GM23338 (cell line): ENCODE results near the gene LINC00632. TPM values are rescaled to one million over a fixed set of nuclear protein-coding genes. Genes with fewer than 3 reads are reported as not detected.

ENCODE experiments used
- ATAC-seq: fragments of 200-7000 bp; cut with Tn5 transposase; 3 replicates; pipeline ENCODE4 v1.9.1; 2020
- DNase-seq: peaks from one replicate; pipeline ENCODE4 v3.0.0-alpha.2; 2015; ENCODE audit warnings: low spot score
- H2AFZ ChIP-seq: fragments of 200-600 bp; sonication (generic); 2 replicates; pipeline ENCODE4 v1.8.0; 2016; ENCODE audit warnings: antibody characterized with exemption, mild to moderate bottlenecking, moderate library complexity
- H3F3A ChIP-seq: fragments of 200-600 bp; sonication (generic); replicated peaks from 2 replicates; pipeline ENCODE4 v1.8.0; 2017; ENCODE audit warnings: antibody characterized with exemption, mixed run types, low read depth
- H3K27ac ChIP-seq: fragments of 200-600 bp; sonication (generic); 2 replicates; pipeline ENCODE4 v1.6.1; 2016; ENCODE audit warnings: low read depth
- H3K27me3 ChIP-seq: fragments of 200-600 bp; sonication (generic); 2 replicates; pipeline ENCODE4 v1.8.0; 2016; ENCODE audit warnings: mild to moderate bottlenecking, mixed run types, moderate library complexity; ENCODE audit not compliant: insufficient read depth
- H3K36me3 ChIP-seq: fragments of 200-600 bp; sonication (generic); 2 replicates; pipeline ENCODE4 v1.8.0; 2016; ENCODE audit warnings: mild to moderate bottlenecking; ENCODE audit not compliant: insufficient read depth
- H3K4me1 ChIP-seq: fragments of 200-600 bp; sonication (generic); 2 replicates; pipeline ENCODE4 v1.8.0; 2016; ENCODE audit warnings: mild to moderate bottlenecking, moderate library complexity; ENCODE audit not compliant: insufficient read depth
- H3K4me2 ChIP-seq: fragments of 200-600 bp; sonication (generic); 2 replicates; pipeline ENCODE4 v1.7.1; 2017; ENCODE audit warnings: mixed run types
- H3K4me3 ChIP-seq: fragments of 200-600 bp; sonication (generic); 2 replicates; pipeline ENCODE4 v1.6.1; 2016; ENCODE audit warnings: mixed run types
- H3K79me2 ChIP-seq: fragments of 200-600 bp; sonication (generic); replicated peaks from 2 replicates; pipeline ENCODE4 v1.8.0; 2017; ENCODE audit warnings: mild to moderate bottlenecking; ENCODE audit not compliant: insufficient read depth
- H3K9me2 ChIP-seq: fragments of 200-600 bp; sonication (generic); 2 replicates; pipeline ENCODE4 v1.8.0; 2017; ENCODE audit not compliant: insufficient read depth
- H4K20me1 ChIP-seq: fragments of 200-600 bp; sonication (generic); replicated peaks from 2 replicates; pipeline ENCODE4 v1.8.0; 2017; ENCODE audit warnings: mild to moderate bottlenecking; ENCODE audit not compliant: insufficient read depth
- H3K27ac Mint-ChIP-seq: 2 replicates; pipeline ENCODE4 v1.8.0; 2020; ENCODE audit warnings: inconsistent platforms, mild to moderate bottlenecking, moderate library complexity, mixed read lengths
- H3K27me3 Mint-ChIP-seq: 3 replicates; pipeline ENCODE4 v1.8.0; 2022; ENCODE audit warnings: low read depth, mild to moderate bottlenecking, moderate library complexity, mixed read lengths, inconsistent platforms; ENCODE audit not compliant: insufficient read depth, poor library complexity
- H3K36me3 Mint-ChIP-seq: 3 replicates; pipeline ENCODE4 v1.8.0; 2021; ENCODE audit warnings: low read depth, mild to moderate bottlenecking, inconsistent platforms, moderate library complexity, mixed read lengths
- H3K4me1 Mint-ChIP-seq: 3 replicates; pipeline ENCODE4 v1.8.0; 2020; ENCODE audit warnings: mild to moderate bottlenecking, inconsistent platforms, mixed read lengths
- H3K4me3 Mint-ChIP-seq: 3 replicates; pipeline ENCODE4 v1.8.0; 2021; ENCODE audit warnings: moderate library complexity, mild to moderate bottlenecking, inconsistent platforms, mixed read lengths
- H3K9me3 Mint-ChIP-seq: 3 replicates; pipeline ENCODE4 v1.8.0; 2020; ENCODE audit warnings: moderate library complexity, mild to moderate bottlenecking, inconsistent platforms, mixed read lengths
- CTCF ChIP-seq, 2 experiments: fragments of 200-600 bp in 1 of 2; sonication (generic) in 1 of 2; conservative IDR thresholded peaks; 2 replicates each; pipeline versions ENCODE4 v1.5.1 to v1.6.1; 2016 to 2017; ENCODE audit warnings: antibody characterized with exemption in 2 of 2, low read depth in 2 of 2, mild to moderate bottlenecking in 2 of 2, moderate library complexity in 1 of 2
- EZH2 ChIP-seq: fragments of 200-600 bp; sonication (generic); IDR thresholded peaks from one replicate; pipeline ENCODE4 v1.8.0; 2017; ENCODE audit warnings: antibody characterized with exemption, mild to moderate bottlenecking, low read depth; ENCODE audit not compliant: unreplicated experiment
- JUNB ChIP-seq: IDR thresholded peaks from one replicate; pipeline ENCODE4 v1.6.1; 2016; ENCODE audit warnings: antibody characterized with exemption; ENCODE audit not compliant: unreplicated experiment
- POLR2AphosphoS5 ChIP-seq: IDR thresholded peaks from 2 replicates; pipeline ENCODE4 v1.6.1; 2016; ENCODE audit warnings: antibody characterized with exemption, low read depth
- REST ChIP-seq: IDR thresholded peaks from one replicate; pipeline ENCODE4 v1.6.1; 2018; ENCODE audit warnings: antibody characterized with exemption; ENCODE audit not compliant: unreplicated experiment
- ZNF114 ChIP-seq: fragments of 250-450 bp; sonication (Bioruptor Pico); IDR thresholded peaks from 2 replicates; pipeline ENCODE4 v1.5.0; 2020; ENCODE audit warnings: mild to moderate bottlenecking, moderate library complexity
- ZNF331 ChIP-seq: fragments of 250-450 bp; sonication (Bioruptor Pico); IDR thresholded peaks from 2 replicates; pipeline ENCODE4 v1.5.0; 2020; ENCODE audit warnings: low read depth, mild to moderate bottlenecking, moderate library complexity
- polyA plus RNA-seq: library from polyadenylated mRNA; unstranded; fragments of >200 nt; fragmentation: Nextera tagmentation; extraction: Ambion mirVana; gene quantifications from 2 replicates; pipeline ENCODE4 v1.2.1, GENCODE V29; 2016
- total RNA-seq: library from RNA; depleted of rRNA; stranded (reverse); fragments of >200 nt; shearing (Covaris generic); gene quantifications from 2 replicates; pipeline ENCODE4 v1.2.3, GENCODE V29; 2014
- TF ChIP-seq, protein P1 (sequence below): IDR thresholded peaks from 2 replicates; pipeline ENCODE4 v1.6.1; 2016; ENCODE audit warnings: antibody characterized with exemption

The LINC00632 gene
- total and polyA plus RNA-seq, 2 experiments from 2014 or later, result 10.9 to 25.2 TPM

GRCh38 chrX:140799216-140799615, 89.7 kb downstream of the LINC00632 start (continued):
- no peak for TF ChIP-seq ZNF114 (CRISPR knock-in tag)
- TF ChIP-seq POLR2AphosphoS5, result no peak
- TF ChIP-seq REST, result no peak
- TF ChIP-seq, protein P1, sequence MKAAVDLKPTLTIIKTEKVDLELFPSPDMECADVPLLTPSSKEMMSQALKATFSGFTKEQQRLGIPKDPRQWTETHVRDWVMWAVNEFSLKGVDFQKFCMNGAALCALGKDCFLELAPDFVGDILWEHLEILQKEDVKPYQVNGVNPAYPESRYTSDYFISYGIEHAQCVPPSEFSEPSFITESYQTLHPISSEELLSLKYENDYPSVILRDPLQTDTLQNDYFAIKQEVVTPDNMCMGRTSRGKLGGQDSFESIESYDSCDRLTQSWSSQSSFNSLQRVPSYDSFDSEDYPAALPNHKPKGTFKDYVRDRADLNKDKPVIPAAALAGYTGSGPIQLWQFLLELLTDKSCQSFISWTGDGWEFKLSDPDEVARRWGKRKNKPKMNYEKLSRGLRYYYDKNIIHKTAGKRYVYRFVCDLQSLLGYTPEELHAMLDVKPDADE, result no peak
- no peak for TF ChIP-seq ZNF331 (CRISPR knock-in tag)
- TF ChIP-seq CTCF (conservative IDR thresholded peaks at IDR 0.05; ENCODE audit: low read depth in 2 of 2), result no peak; a peak in 1 of 4 replicates
- TF ChIP-seq EZH2, result no peak

GRCh38 chrX:140804292-140804691, 94.7 kb downstream of the LINC00632 start:
- H3K4me2 ChIP-seq, result no peak overlapping the region
- TF ChIP-seq ZNF114 (CRISPR knock-in tag) (no peak), REST (no peak), ZNF331 (CRISPR knock-in tag) (no peak), POLR2AphosphoS5 (no peak), JUNB (no peak)

More at GRCh38 chrX:140804292-140804691, 94.7 kb downstream of the LINC00632 start:
- no peaks in the 10 kb centered on the region for H3K4me1 Mint-ChIP-seq
- Histone ChIP-seq H3K27me3 (no peaks in the 10 kb centered on the region), H3K9me2 (no peaks in the 10 kb centered on the region), H3K79me2 (no peaks in the 10 kb centered on the region), H3K36me3 (no peaks in the 10 kb centered on the region), H2AFZ (no peak overlapping the region), H3F3A (no peaks in the 10 kb centered on the region), H3K4me1 (no peaks in the 10 kb centered on the region), H3K4me3 (no peak overlapping the region), H3K27ac (no peak overlapping the region), H4K20me1 (no peaks in the 10 kb centered on the region)
- H3K27me3 Mint-ChIP-seq, result no peaks in the 10 kb centered on the region
- ATAC-seq, result no peak
- peaks cover 22% of the 10 kb centered on the region for H3K9me3 Mint-ChIP-seq
- no peak overlapping the region for H3K4me3 Mint-ChIP-seq
- no peak overlapping the region for H3K27ac Mint-ChIP-seq
- no peak for DNase-seq
- H3K36me3 Mint-ChIP-seq, result peaks cover 7% of the 10 kb centered on the region; the same call in 2 of the 3 replicates
